GM12873 (cell line): ENCODE results near the gene FLCN.

ENCODE experiments used
- CTCF ChIP-seq: IDR thresholded peaks from 2 replicates; pipeline ENCODE4 v1.5.1; 2012; ENCODE audit warnings: low read depth, mild to moderate bottlenecking, moderate library complexity, low read length, control low read depth; ENCODE audit not compliant: insufficient read depth; ENCODE audit errors: missing control alignments

The FLCN gene

GRCh38 chr17:17186551-17187505 lies 50.1 kb downstream of the FLCN start:
- no peak for TF ChIP-seq CTCF

- TF ChIP-seq CTCF = no peak
Observed at GRCh38 chr17:17186051-17186450, 50.9 kb downstream of the FLCN start.

- TF ChIP-seq CTCF = no peak
Observed at GRCh38 chr17:17183744-17184143, 53.2 kb downstream of the FLCN start.

- no peak for TF ChIP-seq CTCF
Observed at GRCh38 chr17:17182598-17183136, 54.3 kb downstream of the FLCN start.

GRCh38 chr17:17181666-17182597 lies 55.0 kb downstream of the FLCN start:
- TF ChIP-seq CTCF = no peak

GRCh38 chr17:17180741-17181525 lies 56.0 kb downstream of the FLCN start:
- TF ChIP-seq CTCF = no peak
